ENCODE measurements around the gene SYT13.

SYT13 gene

DNA sequence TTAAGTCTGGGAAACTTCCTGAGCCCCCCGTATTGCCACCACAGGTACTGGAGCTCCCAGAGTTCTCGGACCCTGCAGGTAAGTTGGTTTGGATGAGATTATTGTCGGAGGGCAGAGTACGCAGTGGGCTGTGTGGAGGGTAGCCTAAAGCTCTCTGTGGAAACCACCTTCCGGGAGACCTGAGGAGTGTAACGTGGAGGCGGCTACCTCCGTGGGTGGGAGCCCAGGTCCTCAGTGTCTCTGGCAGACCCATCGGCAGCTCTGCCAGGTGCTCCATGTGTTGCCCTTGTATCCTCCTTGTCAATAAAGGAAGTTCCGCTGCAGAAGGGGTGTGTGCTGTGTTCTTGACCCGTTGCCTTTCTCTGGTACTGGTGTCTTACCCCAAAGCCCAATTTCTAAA is 61.4 kb downstream of the SYT13 start:
- in situ Hi-C loops (cut with MboI; ENCODE audit: low sequenced_read_pairs): no loop called here

DNA sequence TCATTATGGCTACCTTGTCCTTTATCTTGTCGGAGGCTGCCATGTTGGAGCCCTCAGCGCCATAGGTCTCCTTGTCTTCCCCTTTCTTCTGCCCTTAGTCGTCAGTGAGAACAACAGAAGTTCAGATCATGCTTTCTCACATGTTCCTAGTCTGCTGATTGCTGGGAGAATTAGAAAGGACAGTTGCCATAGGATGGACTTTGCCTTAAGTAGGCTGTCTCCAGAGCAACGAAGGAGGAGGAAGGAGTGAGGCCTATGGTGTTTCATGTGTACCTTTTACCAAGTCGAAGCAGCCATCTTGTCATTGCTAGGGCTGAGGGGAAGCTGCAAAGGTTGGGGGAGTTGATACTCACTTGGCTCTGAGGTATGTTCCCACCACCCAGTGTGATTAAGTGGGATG is 62.6 kb downstream of the SYT13 start:
- in situ Hi-C loops (cut with MboI; ENCODE audit: low sequenced_read_pairs): no loop called here

DNA sequence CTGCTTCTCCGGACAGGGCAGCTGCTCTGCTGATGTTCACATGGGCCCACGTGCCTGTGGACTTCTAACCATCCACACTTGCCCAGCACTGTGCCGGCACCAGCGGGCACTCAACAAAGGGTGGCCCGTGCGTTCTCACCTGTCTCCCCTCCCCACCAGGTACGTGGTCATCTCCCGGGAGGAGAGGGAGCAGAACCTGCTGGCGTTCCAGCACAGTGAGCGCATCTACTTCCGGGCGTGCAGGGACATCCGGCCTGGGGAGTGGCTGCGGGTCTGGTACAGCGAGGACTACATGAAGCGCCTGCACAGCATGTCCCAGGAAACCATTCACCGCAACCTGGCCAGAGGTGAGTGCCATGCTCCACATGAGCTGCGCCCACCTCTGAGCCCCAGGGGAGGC is 66.7 kb downstream of the SYT13 start:
- in situ Hi-C loops (cut with MboI; ENCODE audit: low sequenced_read_pairs): no loop called here

DNA sequence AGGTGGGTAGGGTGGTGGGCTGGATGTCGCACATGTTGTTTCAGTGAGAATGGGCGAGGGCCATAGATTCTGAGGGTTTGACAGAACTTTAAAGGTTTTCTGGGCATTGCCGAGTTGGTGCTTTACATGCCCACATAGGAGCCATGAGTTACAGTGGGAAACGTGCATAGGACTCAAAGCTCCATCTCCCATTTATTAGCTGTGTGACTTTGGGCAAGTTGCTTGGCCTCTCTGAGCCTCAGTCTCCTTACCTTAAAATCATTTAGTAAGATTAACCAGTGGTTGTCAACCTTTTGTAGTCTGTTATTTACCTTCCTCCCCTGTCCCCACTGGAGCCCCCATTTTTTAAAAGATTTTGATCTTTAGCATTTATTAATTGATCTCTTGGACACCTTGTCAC is 67.4 kb downstream of the SYT13 start:
- in situ Hi-C loops (cut with MboI; ENCODE audit: low sequenced_read_pairs): no loop called here

DNA sequence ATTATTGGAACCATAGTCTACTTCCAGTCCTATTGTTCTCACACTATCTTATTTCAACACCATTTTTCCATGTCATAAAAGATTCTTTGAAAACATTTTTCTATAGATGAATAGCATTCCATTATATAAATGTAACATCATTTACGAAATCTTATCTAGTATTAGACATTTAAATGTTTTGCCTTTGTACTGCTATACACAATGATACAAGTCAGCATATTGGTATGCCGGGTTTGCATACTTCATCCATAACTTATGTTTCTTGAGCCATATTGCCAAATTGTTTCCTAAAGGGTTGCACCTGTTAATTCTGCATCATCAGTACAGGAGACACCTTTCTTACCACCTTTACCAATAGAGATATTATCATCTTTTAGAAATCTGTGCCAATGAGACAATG is 68.2 kb downstream of the SYT13 start:
- in situ Hi-C loops (cut with MboI; ENCODE audit: low sequenced_read_pairs): no loop called here

DNA sequence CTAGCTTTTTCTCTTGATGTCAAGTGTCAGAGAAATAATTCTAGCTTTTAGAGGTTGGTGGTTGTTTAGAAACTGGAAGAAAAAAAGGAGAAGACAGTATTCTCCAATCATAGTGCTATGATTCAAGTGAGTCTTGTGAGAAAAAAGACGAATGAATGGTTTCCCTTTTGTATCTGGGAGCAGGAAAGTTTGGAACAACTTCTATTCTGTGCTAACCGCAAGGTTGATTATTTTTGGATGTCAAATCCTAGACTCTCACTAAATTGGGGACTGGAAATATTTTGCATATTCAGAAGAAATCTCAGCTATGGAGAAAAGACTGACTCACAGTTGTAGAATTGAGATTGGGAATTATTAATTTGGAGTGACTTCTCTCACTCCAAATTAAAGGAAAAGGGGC is 69.2 kb downstream of the SYT13 start:
- in situ Hi-C loops (cut with MboI; ENCODE audit: low sequenced_read_pairs): no loop called here

GRCh38 chr11:45216031-45216430 is 70.1 kb downstream of the SYT13 start:
- in situ Hi-C loops (cut with MboI; ENCODE audit: low sequenced_read_pairs): no loop called here

GRCh38 chr11:45215098-45215865 is 70.9 kb downstream of the SYT13 start:
- in situ Hi-C loops (cut with MboI; ENCODE audit: low sequenced_read_pairs): no loop called here

GRCh38 chr11:45213717-45214116 is 72.4 kb downstream of the SYT13 start:
- in situ Hi-C loops (cut with MboI; ENCODE audit: low sequenced_read_pairs): no loop called here

DNA sequence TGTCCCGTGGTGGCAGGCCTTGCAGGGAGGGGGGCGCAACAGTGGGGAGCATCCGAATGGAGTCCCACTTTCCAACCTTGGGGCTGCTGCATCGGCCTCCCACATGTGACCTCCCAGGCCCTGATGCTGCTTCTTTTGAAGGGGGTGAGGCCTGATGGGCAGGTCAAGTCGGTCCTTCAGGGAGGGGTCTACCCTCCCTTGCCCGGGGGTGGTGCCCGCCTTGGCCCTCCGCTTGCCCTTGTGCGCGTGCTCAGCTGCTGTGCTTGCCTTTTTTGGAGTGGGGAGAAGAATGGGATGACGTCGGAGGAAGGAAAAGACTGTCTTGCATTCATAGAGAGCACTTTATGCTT is 72.8 kb downstream of the SYT13 start:
- in situ Hi-C loops (cut with MboI; ENCODE audit: low sequenced_read_pairs): no loop called here

DNA sequence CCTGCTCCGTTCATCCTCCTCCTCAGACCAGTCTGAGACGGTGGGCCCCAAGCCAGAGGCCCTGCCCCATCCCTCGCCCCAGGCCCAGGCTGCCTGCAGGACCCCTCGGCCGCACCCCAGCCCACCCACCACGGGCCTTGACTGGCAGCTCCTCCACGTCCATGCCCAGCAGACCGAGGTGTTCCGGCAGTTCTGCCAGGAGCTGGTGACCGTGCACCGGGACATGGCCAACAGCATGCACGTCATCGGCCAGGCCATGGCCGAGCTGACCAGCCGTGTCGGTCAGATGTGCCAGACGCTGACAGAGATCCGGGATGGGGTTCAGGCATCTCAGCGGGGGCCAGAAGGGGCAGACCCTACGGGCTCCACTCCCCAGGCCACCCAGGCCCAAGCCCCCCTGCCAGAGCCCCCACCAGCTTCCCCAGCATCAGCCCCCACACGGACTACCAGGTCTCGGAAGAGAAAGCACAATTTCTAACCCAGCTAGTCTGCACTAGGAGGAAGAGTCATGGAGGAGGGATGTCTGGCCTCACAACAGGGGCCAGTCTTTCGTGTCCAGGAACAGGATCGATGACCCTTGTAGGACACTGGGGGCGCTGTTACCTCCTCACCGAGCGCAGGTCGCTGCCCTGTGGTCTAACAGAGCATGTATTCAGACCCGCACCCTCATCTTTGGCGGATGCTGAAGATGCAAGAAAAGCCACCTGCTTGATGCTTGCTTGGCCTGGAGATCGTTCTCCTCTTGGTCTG is 73.4 kb downstream of the SYT13 start:
- in situ Hi-C loops (cut with MboI; ENCODE audit: low sequenced_read_pairs): no loop called here

DNA sequence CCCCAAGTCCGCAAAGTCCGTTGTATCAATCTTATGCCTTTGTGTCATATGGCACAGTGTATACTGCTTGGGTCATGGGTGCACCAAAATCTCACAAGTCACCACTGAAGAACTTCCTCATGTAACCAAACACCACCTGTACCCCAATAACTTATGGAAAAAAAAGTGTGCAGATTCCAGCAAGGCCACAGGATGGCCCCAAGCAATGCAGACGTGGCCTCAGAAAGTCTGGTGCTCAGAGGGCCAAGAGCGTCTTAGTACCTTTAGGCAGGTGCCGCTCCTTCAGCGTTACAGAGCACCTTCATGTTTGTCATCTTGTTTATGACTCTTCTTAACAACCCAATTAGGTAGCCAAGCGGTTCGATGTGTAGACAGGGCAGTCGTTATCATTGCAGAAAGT is 74.4 kb downstream of the SYT13 start:
- in situ Hi-C loops (cut with MboI; ENCODE audit: low sequenced_read_pairs): no loop called here

DNA sequence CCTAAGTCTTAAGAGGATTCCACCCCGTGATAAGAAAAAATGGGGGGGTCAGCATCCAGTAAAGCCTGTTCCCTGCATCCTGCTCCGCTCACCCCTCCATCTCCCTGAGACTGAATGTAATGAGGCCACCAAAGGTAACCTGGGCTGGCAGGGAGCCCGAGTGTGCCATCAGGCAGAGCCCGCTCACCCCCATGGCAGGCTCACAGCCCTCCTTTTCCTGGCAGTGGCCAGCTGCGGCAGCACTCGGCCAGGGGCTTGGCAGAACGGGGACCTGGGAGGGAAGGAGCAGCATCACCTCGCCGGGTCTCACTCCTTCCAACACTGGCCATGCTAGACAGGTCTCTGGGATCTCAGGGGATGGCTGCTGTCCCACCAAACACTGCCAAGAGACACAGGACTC is 75.3 kb downstream of the SYT13 start:
- in situ Hi-C loops (cut with MboI; ENCODE audit: low sequenced_read_pairs): no loop called here

DNA sequence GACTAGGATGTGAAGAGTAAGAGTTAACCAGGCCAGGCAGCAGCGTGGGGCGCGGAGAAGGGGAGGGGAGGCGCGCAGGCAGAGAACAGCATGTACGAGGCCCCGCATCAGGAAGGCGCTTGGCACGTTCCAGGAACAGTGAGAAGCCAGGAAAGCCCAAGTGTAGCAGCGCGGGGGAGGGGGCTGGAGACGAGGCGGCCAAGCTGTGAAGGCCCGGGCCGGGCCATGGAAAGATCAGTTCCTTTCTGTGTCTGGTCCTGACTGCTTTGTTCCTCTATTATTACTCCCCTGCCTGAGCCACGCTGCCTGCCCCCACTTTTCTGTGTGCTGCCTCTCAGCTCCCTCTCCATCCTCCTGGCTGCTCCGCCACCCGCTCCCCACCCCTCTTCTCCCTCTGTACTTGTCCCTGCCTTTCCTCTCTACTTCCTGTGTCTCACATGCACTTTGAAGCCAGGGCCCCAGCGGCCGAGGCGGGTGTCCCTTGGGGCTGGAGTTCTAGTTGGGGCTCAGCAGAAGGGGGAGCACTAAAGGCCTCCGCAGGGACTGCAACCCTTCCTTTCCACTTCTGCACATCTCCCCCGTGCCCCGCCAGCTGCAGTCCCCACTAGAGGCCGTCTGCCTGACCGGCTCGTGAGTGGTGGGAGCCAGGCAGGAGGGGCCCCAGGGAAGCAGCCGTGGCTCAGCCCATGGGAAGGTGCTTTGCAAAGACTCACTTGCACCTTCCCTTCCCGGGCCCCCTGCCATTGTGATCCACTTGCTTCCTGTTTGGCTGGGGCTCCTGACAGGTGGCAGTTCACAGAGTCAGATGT is 76.0 kb downstream of the SYT13 start:
- in situ Hi-C loops (cut with MboI; ENCODE audit: low sequenced_read_pairs): no loop called here

- in situ Hi-C loops (cut with MboI; ENCODE audit: low sequenced_read_pairs): no loop called here
These were observed 76.9 kb downstream of the SYT13 start for GRCh38 chr11:45209000-45209879.

- in situ Hi-C loops (cut with MboI; ENCODE audit: low sequenced_read_pairs): no loop called here
These were observed 78.0 kb downstream of the SYT13 start for GRCh38 chr11:45208135-45208534.

GRCh38 chr11:45205978-45206377 is 80.2 kb downstream of the SYT13 start:
- in situ Hi-C loops (cut with MboI; ENCODE audit: low sequenced_read_pairs): no loop called here

DNA sequence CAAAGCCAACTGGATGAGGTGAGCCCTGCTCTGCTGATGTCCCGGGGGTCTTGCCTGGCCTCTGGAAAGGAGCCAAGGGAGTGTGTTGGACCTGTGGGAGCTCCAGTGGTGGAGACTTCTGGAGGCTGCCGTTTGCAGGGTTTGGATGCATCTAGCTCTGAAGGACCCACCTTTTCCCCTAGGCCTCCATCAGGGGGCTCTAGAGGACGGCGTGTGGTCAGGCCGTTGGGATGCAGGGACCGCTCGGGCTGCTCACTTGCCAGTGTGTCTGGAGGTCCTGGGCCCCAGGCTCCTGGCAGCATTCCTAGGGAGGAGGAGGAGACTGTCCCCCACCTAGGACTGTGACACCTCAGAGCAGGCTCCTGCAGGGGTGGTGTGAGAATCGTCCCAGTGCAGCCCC is 81.4 kb downstream of the SYT13 start:
- in situ Hi-C loops (cut with MboI; ENCODE audit: low sequenced_read_pairs): no loop called here

- in situ Hi-C loops (cut with MboI; ENCODE audit: low sequenced_read_pairs): no loop called here
These were observed 92.4 kb downstream of the SYT13 start for GRCh38 chr11:45193695-45194094.

Data from HL-60/S4 treated with phorbol 12-myristate 13-acetate at 8.2 ng/mL for 4 days and 3 days (cell line).